ENCODE measurements around the gene AAK1.
"Not testable (repeated sequence)": the region's sequence is repeated elsewhere in the genome, so short reads cannot be mapped to it uniquely, and the experiment has no call there.

Gene AAK1

GRCh38 chr2:69566669-69567068, 76.9 kb downstream of the AAK1 start:
- no peak for DNase-seq

- DNase-seq = peak; percentile 23 to 61 (median 34)
Observed at GRCh38 chr2:69565431-69565839, 78.1 kb downstream of the AAK1 start.

DNA sequence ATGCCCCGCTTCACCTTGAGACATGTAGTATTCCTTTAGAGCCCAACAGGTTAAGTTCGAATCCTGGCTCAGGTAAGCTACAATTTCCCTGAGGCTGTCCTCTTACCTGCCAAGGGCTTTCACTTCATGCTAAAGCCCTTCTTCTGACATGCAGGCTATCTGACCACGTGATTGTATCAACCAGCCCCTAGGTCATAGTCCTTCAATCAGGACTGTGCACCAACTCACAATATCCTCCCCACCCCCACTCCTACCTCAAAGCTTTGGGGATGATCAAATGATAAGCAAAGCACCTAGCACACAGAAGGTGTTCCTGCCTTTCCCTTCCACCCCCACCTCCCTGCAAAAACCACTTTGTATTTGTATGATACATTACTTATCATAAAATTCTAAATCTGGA, 78.9 kb downstream of the AAK1 start:
- no peak for DNase-seq

GRCh38 chr2:69563021-69563420, 80.5 kb downstream of the AAK1 start:
- no peak for DNase-seq

DNA sequence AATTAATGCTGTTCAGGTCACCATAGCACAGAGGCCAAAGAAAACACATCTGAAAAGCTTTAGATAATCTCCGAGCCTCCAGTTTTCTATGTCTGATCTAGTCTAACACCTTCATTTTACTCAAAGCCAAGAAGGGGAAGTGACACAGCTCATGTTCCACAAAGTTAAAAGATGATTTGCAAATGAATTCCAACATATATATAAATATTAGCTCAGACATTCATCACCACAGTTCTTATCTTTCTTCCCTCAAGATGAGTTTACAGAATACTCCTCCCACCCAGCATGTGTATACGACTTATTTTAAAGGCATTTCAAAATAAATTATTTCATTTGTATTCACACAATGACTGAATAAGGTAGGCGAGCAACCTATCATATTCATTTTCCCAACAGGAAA, 82.4 kb downstream of the AAK1 start:
- DNase-seq = no peak

DNA sequence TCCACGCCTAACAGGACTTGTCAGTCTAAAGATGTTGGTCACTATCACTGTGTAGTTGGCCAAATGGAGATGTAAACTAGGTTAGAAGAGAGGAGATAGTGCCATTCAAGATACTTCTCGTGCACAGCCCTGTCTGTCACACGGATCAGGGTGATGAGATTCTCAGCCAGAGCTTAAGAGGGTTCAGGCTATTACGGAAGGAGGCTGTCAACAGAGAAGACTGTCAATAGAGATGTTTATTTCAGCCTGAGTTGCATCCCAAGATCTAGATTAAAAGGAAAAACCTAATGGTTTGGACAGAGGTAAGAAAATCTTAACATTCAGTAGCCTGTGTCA, 83.4 kb downstream of the AAK1 start:
- no peak for DNase-seq

DNA sequence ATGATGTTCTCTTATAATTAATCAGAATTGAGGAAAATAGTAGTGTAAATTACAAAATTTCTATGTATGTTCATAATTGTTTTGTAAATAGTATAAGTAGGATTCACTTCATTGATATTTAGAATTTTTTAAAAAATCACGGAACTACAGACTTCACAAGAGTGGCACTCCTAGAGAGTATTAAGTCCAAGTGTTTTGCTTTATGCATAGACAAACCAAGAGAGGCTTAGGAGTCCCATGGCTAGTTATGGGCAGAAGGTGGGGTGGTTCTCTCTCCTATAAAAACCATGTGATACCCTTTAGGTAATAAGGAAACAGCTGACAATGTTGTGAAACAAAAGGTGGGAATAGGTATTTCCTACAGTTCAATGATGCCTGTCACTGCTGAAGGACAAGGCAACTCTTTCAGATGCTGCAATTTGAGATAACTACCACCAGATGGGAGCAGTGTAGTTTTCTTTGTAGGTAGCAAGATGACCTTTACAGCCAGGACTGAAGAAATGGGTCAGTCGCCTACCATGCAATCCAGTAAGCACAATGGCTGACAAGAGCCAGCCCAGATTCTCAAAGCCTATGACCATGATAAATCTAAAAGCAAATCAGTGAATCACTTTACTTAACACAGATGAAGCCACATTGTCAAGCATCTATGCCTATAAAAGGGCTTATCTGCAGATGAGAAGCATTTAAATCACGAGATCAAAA, 83.9 kb downstream of the AAK1 start:
- no peak for DNase-seq

- no peak for DNase-seq
Observed at GRCh38 chr2:69556008-69556407, 87.5 kb downstream of the AAK1 start.

DNA sequence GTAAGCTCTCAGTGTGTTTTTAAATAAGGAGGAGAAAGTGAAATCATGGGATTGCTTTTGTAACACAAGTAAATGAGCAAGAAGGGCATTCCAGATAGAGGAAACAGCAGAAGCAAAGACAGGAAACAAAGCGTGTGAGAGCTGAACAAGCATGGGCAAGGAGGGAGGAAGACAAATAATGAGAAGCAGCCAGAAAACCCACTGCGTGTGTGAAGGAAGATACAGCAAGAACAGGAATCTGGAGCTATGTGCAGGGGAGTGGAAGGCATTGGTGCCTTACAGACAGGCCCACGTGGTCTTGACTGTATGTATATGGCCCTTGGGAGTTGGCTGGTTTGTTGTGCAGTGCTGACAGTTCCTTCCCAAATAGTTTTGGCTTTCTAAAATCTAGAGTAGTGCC, 88.6 kb downstream of the AAK1 start:
- DNase-seq = no peak

- DNase-seq = no peak
Observed at GRCh38 chr2:69554568-69554967, 89.0 kb downstream of the AAK1 start.

DNA sequence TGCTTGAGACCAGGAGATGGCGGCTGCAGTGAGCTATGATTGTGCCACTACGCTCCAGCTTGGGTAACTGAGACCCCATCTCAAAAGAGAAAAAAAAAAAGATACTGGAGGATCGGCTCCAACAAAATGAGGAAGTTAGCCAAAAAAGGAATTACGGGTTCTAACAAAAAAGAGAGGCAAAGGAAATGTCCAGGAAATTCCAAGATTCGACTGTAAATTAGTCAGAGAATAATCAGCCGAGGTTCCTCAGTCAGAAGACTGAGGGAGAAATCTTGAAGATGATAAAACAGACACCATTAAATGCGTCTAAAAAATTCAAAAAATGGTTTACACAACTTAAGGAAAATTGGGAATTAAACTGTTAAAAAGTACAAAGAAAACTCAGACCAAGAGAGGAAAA, 89.5 kb downstream of the AAK1 start:
- no peak for DNase-seq

- not testable (repeated sequence) for DNase-seq
Observed at GRCh38 chr2:69550511-69550910, 93.0 kb downstream of the AAK1 start.

- no peak for DNase-seq
Observed at GRCh38 chr2:69549421-69549820, 94.1 kb downstream of the AAK1 start.

- DNase-seq = no peak
Observed at GRCh38 chr2:69547984-69548715, 95.4 kb downstream of the AAK1 start.

GRCh38 chr2:69546646-69547045, 96.9 kb downstream of the AAK1 start:
- DNase-seq = no peak

DNA sequence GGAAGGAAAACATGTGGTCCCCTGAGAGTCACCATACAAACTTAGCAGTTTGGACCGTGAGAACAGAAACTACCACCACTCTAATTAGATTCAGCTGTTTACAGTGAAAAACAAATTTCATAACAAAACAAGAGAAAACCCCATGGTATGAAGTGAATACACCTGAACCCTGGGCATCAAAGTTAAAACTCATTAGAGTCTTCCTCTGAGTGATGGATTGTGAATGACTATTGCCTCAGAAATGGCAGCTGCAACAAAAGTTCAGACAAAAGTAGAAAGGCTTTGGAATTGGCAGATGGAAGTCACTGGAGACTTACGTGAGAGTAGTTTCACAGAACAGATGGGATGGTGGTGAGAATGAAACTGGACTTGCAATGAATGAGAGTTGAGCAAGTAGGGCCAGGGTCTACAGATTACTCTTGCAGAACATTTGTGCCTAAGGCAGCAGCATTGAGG, 98.0 kb downstream of the AAK1 start:
- DNase-seq = no peak

GRCh38 chr2:69544951-69545350, 98.6 kb downstream of the AAK1 start:
- DNase-seq = no peak

DNA sequence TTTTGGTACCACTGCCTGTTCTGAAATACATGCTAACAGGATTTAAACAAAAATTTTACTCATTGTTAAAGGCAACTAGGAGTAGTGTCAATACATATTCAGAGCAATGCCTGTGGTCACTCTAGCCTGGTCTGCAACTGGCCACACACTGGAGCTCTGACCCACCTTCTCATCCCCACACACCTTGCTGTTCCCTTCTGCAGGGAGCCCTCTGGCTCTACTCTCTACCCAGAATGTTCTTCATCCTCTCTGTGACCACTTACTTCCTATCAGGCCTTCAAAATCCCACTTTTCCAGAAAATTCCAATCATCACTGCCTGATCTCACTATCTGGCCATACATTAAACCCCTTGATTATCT, 104.0 kb downstream of the AAK1 start:
- no peak for DNase-seq

- DNase-seq = no peak
Observed at GRCh38 chr2:69538872-69539548, 104.5 kb downstream of the AAK1 start.

DNA sequence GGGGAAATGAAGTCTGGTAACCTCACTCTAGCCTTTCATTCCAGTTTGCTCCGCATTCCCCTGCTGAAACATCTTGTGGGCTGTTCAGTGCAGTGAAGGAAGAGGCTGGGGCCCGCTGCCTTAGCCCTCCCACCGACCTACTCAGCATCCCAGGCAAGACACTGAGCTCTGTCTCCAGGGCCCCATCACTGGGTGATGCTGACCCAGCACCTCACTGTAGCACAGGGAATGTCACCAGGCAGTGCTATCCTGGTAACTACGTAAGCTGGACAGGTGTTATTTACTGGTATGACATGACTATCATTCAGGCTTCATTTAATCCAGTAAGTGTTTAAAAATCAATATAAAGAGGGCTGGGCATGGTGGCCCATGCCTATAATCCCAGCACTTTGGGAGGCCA, 105.3 kb downstream of the AAK1 start:
- DNase-seq = no peak

DNA sequence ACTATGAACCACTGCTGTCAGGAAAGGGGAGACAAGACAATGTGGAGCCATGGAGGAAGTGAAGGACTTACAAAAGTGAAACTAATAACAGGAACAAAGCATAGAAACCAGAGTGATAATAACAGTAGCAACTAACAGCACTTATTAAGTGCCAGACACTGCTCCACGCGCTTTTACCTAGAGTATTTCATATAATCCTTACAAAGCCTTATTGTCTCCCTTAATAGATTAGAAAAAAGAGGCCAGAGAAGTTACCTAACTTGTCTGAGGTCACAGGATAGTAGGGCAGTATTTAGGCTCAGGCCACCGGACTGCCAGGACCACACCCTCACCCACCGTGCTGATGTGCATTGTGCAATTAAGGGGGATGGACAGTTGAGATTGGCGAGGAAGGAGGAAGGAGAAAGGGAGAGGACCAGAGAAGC, 107.7 kb downstream of the AAK1 start:
- no peak for DNase-seq

DNA sequence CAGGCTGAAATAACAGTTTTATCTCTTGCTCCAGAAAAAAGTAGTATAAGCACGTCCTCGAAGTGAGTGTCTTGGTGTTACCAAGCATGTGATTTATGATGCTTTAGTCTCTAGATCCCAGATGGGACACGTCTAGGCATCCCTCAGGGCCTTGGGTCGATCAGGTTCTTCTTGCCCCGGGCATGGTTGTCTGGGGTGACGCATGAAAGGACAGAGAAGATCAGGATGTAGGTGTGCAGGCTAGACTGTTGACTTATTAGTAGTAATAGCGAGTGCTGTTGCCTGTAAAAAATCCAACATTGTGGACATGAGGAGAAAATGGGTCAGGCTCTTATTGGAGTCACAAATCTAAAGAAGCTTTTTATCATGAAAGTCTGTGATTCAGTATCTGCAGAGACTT, 112.4 kb downstream of the AAK1 start:
- no peak for DNase-seq

GRCh38 chr2:69529480-69529879, 114.1 kb downstream of the AAK1 start:
- no peak for DNase-seq

- no peak for DNase-seq
Observed at GRCh38 chr2:69525261-69525660, 118.3 kb downstream of the AAK1 start.

Data from activated naive CD4-positive, alpha-beta T cell (primary cell).